IPS-18a (cell line): Measurements from ENCODE around the gene HHAT.

Experiments
- H3K27ac ChIP-seq: one replicate; pipeline ENCODE4 v1.5.1; 2013; ENCODE audit warnings: low read length
- H3K27me3 ChIP-seq: one replicate; pipeline ENCODE4 v1.6.1; 2013; ENCODE audit warnings: mild to moderate bottlenecking, low read length; ENCODE audit not compliant: control insufficient read depth, insufficient read depth
- H3K36me3 ChIP-seq: one replicate; pipeline ENCODE4 v1.6.1; 2013; ENCODE audit warnings: low read depth, low read length; ENCODE audit not compliant: control insufficient read depth
- H3K4me1 ChIP-seq: one replicate; pipeline ENCODE4 v1.6.1; 2013; ENCODE audit warnings: low read depth, low read length; ENCODE audit not compliant: control insufficient read depth
- H3K4me3 ChIP-seq: one replicate; pipeline ENCODE4 v1.5.1; 2013; ENCODE audit warnings: low read length
- H3K9ac ChIP-seq: one replicate; pipeline ENCODE4 v1.6.1; 2013; ENCODE audit warnings: mild to moderate bottlenecking, low read length, moderate library complexity
- H3K9me3 ChIP-seq: one replicate; pipeline ENCODE4 v1.6.1; 2013; ENCODE audit warnings: low read depth, low read length; ENCODE audit not compliant: control insufficient read depth

The HHAT gene

GRCh38 chr1:210321131-210321530, 7.6 kb upstream of the HHAT start:
- Histone ChIP-seq H3K27me3 (no peaks in the 10 kb centered on the region), H3K27ac (no peak overlapping the region), H3K4me1 (no peaks in the 10 kb centered on the region), H3K9me3 (no peaks in the 10 kb centered on the region), H3K4me3 (no peak overlapping the region), H3K9ac (no peak overlapping the region), H3K36me3 (no peaks in the 10 kb centered on the region)

GRCh38 chr1:210321552-210321951, 7.2 kb upstream of the HHAT start:
- H3K9me3 ChIP-seq = no peaks in the 10 kb centered on the region
- no peak overlapping the region for H3K27ac ChIP-seq
- no peaks in the 10 kb centered on the region for H3K27me3 ChIP-seq
- no peak overlapping the region for H3K4me3 ChIP-seq
- H3K9ac ChIP-seq = no peak overlapping the region
- no peaks in the 10 kb centered on the region for H3K4me1 ChIP-seq
- no peaks in the 10 kb centered on the region for H3K36me3 ChIP-seq

- Histone ChIP-seq H3K9me3 (no peaks in the 10 kb centered on the region), H3K27ac (no peak overlapping the region), H3K4me1 (peaks cover 2% of the 10 kb centered on the region), H3K36me3 (no peaks in the 10 kb centered on the region), H3K27me3 (peaks cover 22% of the 10 kb centered on the region), H3K4me3 (no peak overlapping the region), H3K9ac (no peak overlapping the region)
These were observed 4.7 kb upstream of the HHAT start for GRCh38 chr1:210323957-210324356.

- Histone ChIP-seq H3K27ac (no peak overlapping the region), H3K9ac (no peak overlapping the region), H3K27me3 (peaks cover 34% of the 10 kb centered on the region), H3K4me1 (peaks cover 7% of the 10 kb centered on the region), H3K36me3 (no peaks in the 10 kb centered on the region), H3K9me3 (no peaks in the 10 kb centered on the region), H3K4me3 (no peak overlapping the region)
These were observed 3.6 kb upstream of the HHAT start for GRCh38 chr1:210325026-210325670.

GRCh38 chr1:210328032-210328745, 513 bp upstream of the HHAT start:
- peaks cover 64% of the 10 kb centered on the region for H3K27me3 ChIP-seq
- H3K9ac ChIP-seq = peak overlapping the region; percentile 36
- H3K36me3 ChIP-seq = no peaks in the 10 kb centered on the region
- H3K4me3 ChIP-seq = peak overlapping the region; percentile 81
- peaks cover 7% of the 10 kb centered on the region for H3K4me1 ChIP-seq
- no peak overlapping the region for H3K27ac ChIP-seq
- H3K9me3 ChIP-seq = no peaks in the 10 kb centered on the region

- H3K27me3 ChIP-seq = peaks cover 72% of the 10 kb centered on the region
- no peak overlapping the region for H3K27ac ChIP-seq
- H3K9ac ChIP-seq = no peak overlapping the region
These were observed 1.7 kb downstream of the HHAT start for GRCh38 chr1:210330279-210330866.

GRCh38 chr1:210332233-210332632, 3.5 kb downstream of the HHAT start:
- no peak overlapping the region for H3K9ac ChIP-seq
- H3K36me3 ChIP-seq = no peaks in the 10 kb centered on the region
- peaks cover 67% of the 10 kb centered on the region for H3K27me3 ChIP-seq
- peaks cover 7% of the 10 kb centered on the region for H3K4me1 ChIP-seq
- no peaks in the 10 kb centered on the region for H3K9me3 ChIP-seq
- H3K4me3 ChIP-seq = no peak overlapping the region
- no peak overlapping the region for H3K27ac ChIP-seq

More at GRCh38 chr1:210330279-210330866, 1.7 kb downstream of the HHAT start:
- H3K4me1 ChIP-seq = peaks cover 7% of the 10 kb centered on the region
- no peaks in the 10 kb centered on the region for H3K36me3 ChIP-seq
- no peak overlapping the region for H3K4me3 ChIP-seq
- no peaks in the 10 kb centered on the region for H3K9me3 ChIP-seq

GRCh38 chr1:210332719-210333398, 4.2 kb downstream of the HHAT start:
- Histone ChIP-seq H3K9me3 (no peaks in the 10 kb centered on the region), H3K4me3 (no peak overlapping the region), H3K9ac (no peak overlapping the region), H3K27ac (no peak overlapping the region), H3K27me3 (peaks cover 61% of the 10 kb centered on the region), H3K4me1 (peaks cover 6% of the 10 kb centered on the region), H3K36me3 (no peaks in the 10 kb centered on the region)

- peaks cover 39% of the 10 kb centered on the region for H3K27me3 ChIP-seq
- H3K4me1 ChIP-seq = no peaks in the 10 kb centered on the region
- no peaks in the 10 kb centered on the region for H3K9me3 ChIP-seq
- H3K4me3 ChIP-seq = no peak overlapping the region
- H3K27ac ChIP-seq = no peak overlapping the region
- no peak overlapping the region for H3K9ac ChIP-seq
- H3K36me3 ChIP-seq = no peaks in the 10 kb centered on the region
These were observed 6.3 kb downstream of the HHAT start for GRCh38 chr1:210335001-210335400.

GRCh38 chr1:210336362-210336761, 7.7 kb downstream of the HHAT start:
- H3K27ac ChIP-seq = no peak overlapping the region
- H3K4me3 ChIP-seq = no peak overlapping the region
- no peaks in the 10 kb centered on the region for H3K4me1 ChIP-seq
- H3K9me3 ChIP-seq = no peaks in the 10 kb centered on the region
- H3K36me3 ChIP-seq = no peaks in the 10 kb centered on the region
- no peak overlapping the region for H3K9ac ChIP-seq
- H3K27me3 ChIP-seq = peaks cover 26% of the 10 kb centered on the region

- no peaks in the 10 kb centered on the region for H3K27me3 ChIP-seq
- no peaks in the 10 kb centered on the region for H3K36me3 ChIP-seq
- no peak overlapping the region for H3K27ac ChIP-seq
- no peaks in the 10 kb centered on the region for H3K9me3 ChIP-seq
- H3K9ac ChIP-seq = no peak overlapping the region
- H3K4me3 ChIP-seq = no peak overlapping the region
- H3K4me1 ChIP-seq = no peaks in the 10 kb centered on the region
These were observed 10.8 kb downstream of the HHAT start for GRCh38 chr1:210339500-210339899.
